Measurements from ENCODE around the gene ITSN2.
A peak's percentile ranks its signal among the peaks of the same experiment; 100 is the strongest.

The ITSN2 gene

DNA sequence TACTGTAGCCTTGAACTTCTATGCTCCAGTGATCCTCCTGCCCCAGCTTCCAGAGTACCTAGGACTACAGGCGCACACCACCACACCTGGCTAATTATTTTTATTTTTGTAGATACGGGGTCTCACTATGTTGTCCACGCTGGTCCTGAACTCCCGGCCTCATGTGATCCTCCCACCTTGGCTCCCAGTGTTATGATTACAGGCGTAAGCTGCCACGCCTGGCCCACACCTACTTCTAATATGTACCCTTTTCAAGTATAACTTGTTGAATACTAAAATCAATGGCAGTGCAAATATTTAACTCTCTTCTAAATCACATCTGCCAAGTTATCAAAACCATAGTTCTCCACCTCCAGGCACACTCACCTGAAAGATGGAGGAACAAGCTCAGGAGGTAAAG lies 58.7 kb downstream of the ITSN2 start:
- in situ Hi-C loops (cut with HindIII; ENCODE audit: low pct_unique_long_range_greater_than_20kb, low sequenced_read_pairs), result no loop called here
- TF ChIP-seq JUND (IDR thresholded peaks at IDR 0.05; ENCODE audit: low read depth), result no peak
- no peak for DNase-seq (ENCODE audit: low read depth in 1 of 2, low spot score in 1 of 2)

DNA sequence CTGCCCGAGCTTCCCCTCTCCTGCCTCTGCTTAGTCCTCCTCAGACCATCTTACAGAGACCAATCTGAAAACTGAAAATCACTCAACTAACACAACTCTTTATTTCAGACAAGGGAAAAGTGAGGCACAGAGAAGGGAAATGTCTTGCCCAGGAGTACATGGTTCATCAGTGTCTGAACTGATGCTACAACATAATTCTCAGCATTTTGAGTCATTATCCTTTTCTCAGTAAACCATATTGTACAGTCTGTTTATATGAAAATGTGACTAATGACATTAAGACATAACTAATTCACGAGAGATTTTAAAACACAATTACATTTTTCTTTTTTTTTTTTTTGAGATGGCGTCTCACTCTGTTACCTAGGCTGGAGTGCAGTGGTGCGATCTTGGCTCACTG lies 62.7 kb downstream of the ITSN2 start:
- TF ChIP-seq JUND (IDR thresholded peaks at IDR 0.05; ENCODE audit: low read depth), result no peak
- DNase-seq (ENCODE audit: low read depth in 1 of 2, low spot score in 1 of 2), result no peak
- in situ Hi-C loops (cut with HindIII; ENCODE audit: low pct_unique_long_range_greater_than_20kb, low sequenced_read_pairs), result no loop called here

DNA sequence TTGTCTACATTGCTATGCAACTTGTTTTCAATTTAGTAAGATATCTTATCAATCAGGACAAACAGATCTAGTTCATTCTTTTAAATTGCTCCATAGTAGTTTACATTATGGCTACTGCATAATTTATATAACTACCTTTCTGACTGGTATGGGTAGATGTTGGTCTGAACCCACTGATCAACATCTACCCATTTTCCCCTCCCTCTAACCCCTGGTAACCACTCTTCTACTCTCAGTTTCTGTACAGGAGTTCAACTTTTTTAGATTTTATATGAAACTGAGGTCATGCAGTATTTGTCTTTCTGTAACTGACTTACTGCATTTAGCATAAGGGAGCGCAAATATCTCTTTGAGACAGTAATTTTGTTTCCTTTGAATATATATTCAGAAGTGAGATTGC lies 73.2 kb downstream of the ITSN2 start:
- in situ Hi-C loops (cut with HindIII; ENCODE audit: low pct_unique_long_range_greater_than_20kb, low sequenced_read_pairs), result no loop called here
- TF ChIP-seq JUND (IDR thresholded peaks at IDR 0.05; ENCODE audit: low read depth), result no peak
- no peak for DNase-seq (ENCODE audit: low read depth in 1 of 2, low spot score in 1 of 2)

DNA sequence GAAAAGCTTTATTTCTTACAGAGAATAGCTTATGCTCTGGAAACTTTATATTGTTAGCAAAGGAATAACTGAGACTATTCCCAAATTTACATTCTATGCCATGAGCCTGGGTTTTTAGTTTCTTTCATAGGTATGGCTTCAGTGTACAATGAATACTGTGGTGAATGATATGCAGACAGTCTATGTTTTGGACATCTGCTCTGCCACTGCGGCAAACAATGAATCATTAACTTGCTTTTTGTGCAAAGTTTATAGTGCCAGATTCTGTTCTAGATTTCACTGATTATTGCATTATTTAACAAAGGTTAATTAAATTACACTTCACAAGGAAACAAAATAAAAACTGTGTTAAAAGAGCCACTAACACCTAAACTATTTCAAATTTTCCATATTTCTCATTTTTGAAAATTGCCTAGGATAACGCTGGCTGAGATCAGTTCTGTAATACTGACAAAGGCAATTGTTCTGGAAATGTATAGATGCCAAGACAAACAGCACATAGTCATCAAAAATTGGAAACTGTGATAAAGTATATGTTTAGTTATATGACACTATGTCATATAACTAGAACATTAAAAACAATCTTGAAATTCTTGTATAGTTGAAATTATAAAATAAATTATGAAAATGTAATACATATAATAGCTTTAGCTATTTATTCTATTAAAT lies 74.7 kb downstream of the ITSN2 start:
- no peak for TF ChIP-seq JUND (IDR thresholded peaks at IDR 0.05; ENCODE audit: low read depth)
- in situ Hi-C loops (cut with HindIII; ENCODE audit: low pct_unique_long_range_greater_than_20kb, low sequenced_read_pairs), result no loop called here
- DNase-seq (ENCODE audit: low read depth in 1 of 2, low spot score in 1 of 2), result no peak

DNA sequence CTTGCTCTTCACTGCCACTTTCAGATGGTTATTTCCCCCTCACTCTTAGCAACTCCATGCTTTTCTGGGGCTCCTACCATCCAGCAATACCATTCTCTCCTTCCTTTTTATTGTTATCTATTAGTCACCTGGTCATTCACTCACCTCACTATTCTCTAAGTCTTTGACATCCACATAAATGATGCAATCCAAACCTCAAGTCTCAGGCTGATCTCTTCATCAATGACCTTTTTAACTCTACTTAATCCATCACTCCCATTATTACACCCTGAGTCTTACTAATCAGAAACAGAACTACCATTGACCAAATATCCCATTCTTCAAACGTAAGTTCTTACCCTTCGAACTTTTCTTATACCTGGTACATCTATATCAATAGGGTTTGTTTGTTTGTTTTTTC lies 79.7 kb downstream of the ITSN2 start:
- no peak for DNase-seq (ENCODE audit: low read depth in 1 of 2, low spot score in 1 of 2)
- TF ChIP-seq JUND (IDR thresholded peaks at IDR 0.05; ENCODE audit: low read depth), result no peak
- in situ Hi-C loops (cut with HindIII; ENCODE audit: low pct_unique_long_range_greater_than_20kb, low sequenced_read_pairs), result no loop called here

DNA sequence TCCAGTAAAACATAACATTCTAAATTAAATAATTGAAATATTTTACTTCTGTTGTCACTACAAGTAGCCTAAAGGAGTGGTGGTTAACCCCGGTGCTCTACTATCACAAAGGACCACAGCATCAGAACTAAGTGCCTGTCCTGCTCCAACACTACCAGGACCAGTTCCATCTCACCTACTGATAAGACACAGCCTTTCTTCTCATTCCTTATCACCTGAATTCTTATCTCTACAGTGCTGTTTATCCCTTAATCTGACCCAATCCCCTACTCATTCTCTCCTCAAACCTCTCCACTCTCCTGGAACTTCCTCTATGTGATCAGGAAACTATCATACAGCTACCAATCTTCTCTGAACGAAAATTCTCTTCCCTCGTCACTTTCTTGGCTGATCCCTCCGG lies 80.2 kb downstream of the ITSN2 start:
- no peak for TF ChIP-seq JUND (IDR thresholded peaks at IDR 0.05; ENCODE audit: low read depth)
- DNase-seq (ENCODE audit: low read depth in 1 of 2, low spot score in 1 of 2), result no peak
- in situ Hi-C loops (cut with HindIII; ENCODE audit: low pct_unique_long_range_greater_than_20kb, low sequenced_read_pairs), result no loop called here

DNA sequence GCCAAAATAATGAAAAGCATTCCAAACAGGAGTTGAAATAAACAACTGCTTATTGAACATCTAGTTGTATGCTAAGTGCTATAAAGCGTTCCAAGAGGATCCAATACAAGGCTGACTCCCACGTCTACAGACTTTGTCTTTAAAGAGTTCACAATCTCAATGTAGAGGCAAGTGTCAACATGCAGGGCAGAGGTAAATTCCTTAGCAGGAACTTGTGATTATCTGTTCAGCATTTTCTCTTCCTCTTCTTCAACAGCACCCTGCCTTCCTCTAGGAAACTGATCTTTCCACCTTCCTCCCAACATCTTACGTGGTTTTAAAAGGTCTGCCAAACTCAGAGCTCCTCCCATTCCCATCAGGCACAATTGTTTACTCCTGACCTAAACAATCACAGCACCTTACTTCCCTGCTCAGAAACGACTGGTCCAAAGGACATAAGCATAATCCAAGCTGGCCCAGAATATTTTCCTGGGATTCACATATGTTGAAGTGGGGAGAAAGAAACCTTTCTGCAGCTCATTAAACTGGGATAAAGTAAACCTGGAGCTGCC lies 83.9 kb downstream of the ITSN2 start:
- TF ChIP-seq JUND (IDR thresholded peaks at IDR 0.05; ENCODE audit: low read depth), result no peak
- DNase-seq (ENCODE audit: low read depth in 1 of 2, low spot score in 1 of 2), result peak in 1 of 2 experiments; percentile 1
- in situ Hi-C loops (cut with HindIII; ENCODE audit: low pct_unique_long_range_greater_than_20kb, low sequenced_read_pairs), result no loop called here

DNA sequence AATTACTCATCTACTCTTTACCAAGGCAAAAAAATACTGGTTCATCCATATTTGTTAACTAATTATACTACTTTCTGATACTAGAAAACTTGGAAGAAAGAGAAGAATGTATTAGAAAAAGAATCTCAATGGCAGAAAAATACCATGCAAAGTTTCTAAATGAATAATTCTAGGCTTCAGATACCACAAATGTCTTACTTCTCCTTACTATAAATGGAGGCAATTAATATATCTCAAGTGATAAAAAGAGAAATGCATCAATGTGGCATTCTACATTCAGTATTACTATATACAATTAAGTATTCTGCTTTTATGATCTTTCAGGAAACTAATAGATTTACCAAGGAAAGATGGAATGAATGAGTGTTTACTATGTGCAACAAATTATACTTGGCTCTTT lies 85.5 kb downstream of the ITSN2 start:
- in situ Hi-C loops (cut with HindIII; ENCODE audit: low pct_unique_long_range_greater_than_20kb, low sequenced_read_pairs), result no loop called here
- TF ChIP-seq JUND (IDR thresholded peaks at IDR 0.05; ENCODE audit: low read depth), result no peak
- no peak for DNase-seq (ENCODE audit: low read depth in 1 of 2, low spot score in 1 of 2)

DNA sequence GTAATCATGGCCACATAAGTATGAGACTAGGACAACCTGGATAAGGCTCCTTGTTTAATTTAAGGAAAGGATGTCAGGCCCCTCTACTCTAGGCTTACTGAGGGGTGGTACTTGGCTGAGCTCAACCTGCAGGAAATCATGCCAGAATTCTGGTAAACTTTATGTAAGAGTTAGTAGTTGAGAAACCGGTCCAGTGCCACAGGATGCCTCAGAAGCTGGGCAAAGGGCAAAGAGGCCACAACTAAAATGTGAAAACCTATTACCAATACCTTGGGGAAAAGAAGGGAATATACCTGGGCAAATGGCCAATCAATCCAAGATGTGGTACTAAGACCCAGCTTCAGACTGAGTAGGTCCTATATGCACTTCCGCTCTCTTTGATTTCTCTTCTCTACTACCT lies 86.7 kb downstream of the ITSN2 start:
- no peak for DNase-seq (ENCODE audit: low read depth in 1 of 2, low spot score in 1 of 2)
- no peak for TF ChIP-seq JUND (IDR thresholded peaks at IDR 0.05; ENCODE audit: low read depth)
- in situ Hi-C loops (cut with HindIII; ENCODE audit: low pct_unique_long_range_greater_than_20kb, low sequenced_read_pairs), result no loop called here

DNA sequence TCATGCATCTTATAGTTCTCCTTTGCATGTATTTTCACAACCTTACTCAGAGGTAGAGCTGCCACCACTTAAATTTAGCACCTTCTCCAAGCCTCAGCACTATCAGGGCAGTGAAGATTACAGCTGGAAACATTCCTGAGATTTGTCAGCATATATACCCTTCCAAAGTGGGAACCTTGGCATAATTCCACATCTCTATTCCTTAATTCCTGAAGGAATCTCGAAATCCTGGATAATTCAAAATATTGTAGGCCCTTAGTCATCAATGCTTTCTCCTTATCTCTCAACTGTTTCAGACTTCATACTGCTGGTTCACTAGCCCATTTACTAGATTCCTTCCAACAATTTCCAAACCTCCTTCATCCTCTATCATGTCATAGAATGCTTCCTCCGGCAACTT lies 87.4 kb downstream of the ITSN2 start:
- no peak for TF ChIP-seq JUND (IDR thresholded peaks at IDR 0.05; ENCODE audit: low read depth)
- in situ Hi-C loops (cut with HindIII; ENCODE audit: low pct_unique_long_range_greater_than_20kb, low sequenced_read_pairs), result no loop called here
- no peak for DNase-seq (ENCODE audit: low read depth in 1 of 2, low spot score in 1 of 2)

DNA sequence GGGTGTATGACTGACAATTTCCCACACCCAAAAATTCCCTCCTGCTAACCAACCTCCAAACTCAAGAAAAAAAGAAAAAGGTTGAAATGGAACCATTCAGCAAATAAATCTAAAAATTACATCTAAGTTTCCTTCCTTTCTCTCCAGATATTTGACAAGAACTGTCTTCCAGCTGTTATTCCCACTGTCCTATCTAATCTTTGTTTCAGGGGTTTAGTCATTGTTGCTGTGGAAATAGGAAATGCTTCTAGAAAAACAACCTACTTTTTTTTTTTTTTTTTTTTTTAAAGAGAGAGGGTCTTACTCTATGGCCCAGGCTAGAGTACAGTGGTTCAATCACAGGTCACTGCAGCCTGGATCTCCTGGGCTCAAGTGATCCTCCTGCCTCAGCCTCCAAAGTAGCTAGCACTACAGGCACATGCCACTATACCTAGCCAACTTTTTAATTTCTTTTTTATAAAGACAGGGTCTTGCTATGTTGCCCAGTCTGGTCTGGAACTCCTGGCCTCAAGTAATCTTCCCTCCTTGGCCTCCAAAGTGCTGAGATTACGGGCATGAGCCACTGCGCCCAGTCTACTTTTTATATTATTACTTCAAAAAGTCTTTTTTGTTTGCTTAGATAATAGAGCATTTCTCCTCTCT lies 88.1 kb downstream of the ITSN2 start:
- no peak for DNase-seq (ENCODE audit: low read depth in 1 of 2, low spot score in 1 of 2)
- TF ChIP-seq JUND (IDR thresholded peaks at IDR 0.05; ENCODE audit: low read depth), result no peak
- in situ Hi-C loops (cut with HindIII; ENCODE audit: low pct_unique_long_range_greater_than_20kb, low sequenced_read_pairs), result no loop called here

DNA sequence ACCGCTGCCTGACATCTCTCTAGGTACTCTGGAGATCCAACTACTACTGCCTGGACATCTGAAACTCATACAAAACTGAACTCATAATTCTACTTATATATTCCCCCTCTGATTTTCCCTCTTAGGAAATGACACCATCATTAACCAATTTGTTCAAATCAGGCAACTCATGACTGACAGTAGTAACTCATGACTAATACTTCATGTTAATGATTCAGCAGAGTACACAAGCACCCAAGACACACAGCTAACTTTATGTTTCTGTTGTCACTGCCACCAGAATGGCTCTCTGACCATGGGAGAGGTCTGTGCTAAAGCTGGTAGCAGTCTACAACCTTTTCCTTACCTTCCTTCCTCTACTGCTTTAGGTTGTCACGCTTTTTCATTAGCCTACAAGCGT lies 91.1 kb downstream of the ITSN2 start:
- no peak for TF ChIP-seq JUND (IDR thresholded peaks at IDR 0.05; ENCODE audit: low read depth)
- no peak for DNase-seq (ENCODE audit: low read depth in 1 of 2, low spot score in 1 of 2)
- in situ Hi-C loops (cut with HindIII; ENCODE audit: low pct_unique_long_range_greater_than_20kb, low sequenced_read_pairs), result no loop called here

DNA sequence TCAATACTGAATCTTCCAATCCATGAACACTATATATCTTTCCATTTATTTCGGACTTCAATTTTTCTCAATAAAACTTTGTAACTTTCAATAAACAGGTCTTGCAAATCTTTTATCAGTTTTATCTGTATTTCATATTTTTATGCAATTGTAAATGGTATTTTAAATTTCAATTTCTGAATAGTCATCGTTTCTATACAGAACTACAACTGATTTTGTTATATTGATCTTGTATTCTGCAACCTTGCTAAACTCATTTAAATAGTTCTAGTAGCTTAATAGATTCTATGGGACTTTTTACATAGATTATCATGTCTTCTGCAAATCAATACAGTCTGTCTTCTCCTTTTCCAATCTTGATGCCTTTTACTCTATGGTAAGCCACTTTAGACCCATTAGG lies 95.1 kb downstream of the ITSN2 start:
- in situ Hi-C loops (cut with HindIII; ENCODE audit: low pct_unique_long_range_greater_than_20kb, low sequenced_read_pairs), result no loop called here
- TF ChIP-seq JUND (IDR thresholded peaks at IDR 0.05; ENCODE audit: low read depth), result no peak
- DNase-seq (ENCODE audit: low read depth in 1 of 2, low spot score in 1 of 2), result no peak
